Stimulated activated CD8-positive, alpha-beta memory T cell treated with anti-CD3 and anti-CD28 coated beads, Interleukin-15, amount 100 ng/mL, for 4 hours (primary cell): ENCODE data around the gene ATP8A1.
A peak's percentile ranks its signal among the peaks of the same experiment; 100 is the strongest.
"Not testable (repeated sequence)": the region's sequence is repeated elsewhere in the genome, so short reads cannot be mapped to it uniquely, and the experiment has no call there.

Source experiments
- DNase-seq, 2 donors: peaks; one replicate each; pipeline ENCODE4 v3.0.0-alpha.2; 2020; ENCODE audit warnings: low read depth in 2 of 2

Gene ATP8A1

GRCh38 chr4:42656944-42657792 lies at the start of gene ATP8A1:
ATP8A1 (minus strand) TSS chr4:42657105; CDS start chr4:42656873, 232 bp downstream.
- DNase-seq: peak; percentile 83 to 96

DNA sequence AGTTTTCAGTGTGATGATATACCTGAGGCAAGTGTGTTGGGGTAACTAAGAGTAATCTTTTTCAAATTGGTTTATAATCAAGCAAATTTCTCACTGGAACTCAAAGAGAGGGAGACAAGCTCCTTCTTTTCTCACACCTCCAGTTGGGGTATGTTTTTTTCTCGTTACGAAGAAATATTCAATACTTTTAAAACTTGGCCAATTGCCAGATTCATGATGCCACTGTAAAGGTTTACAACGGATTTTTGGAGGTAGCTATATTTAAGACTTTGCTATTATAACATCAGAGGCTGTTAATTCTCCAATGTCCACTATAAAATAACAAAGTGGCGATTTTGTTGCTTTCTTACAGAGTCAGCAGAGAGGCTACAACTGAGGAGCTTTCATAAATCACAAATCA lies 49.2 kb upstream of the ATP8A1 start:
- no peak for DNase-seq

- no peak for DNase-seq
These were observed 46.9 kb upstream of the ATP8A1 start for GRCh38 chr4:42703813-42704212.

GRCh38 chr4:42702895-42703294 lies 46.0 kb upstream of the ATP8A1 start:
- DNase-seq: no peak

DNA sequence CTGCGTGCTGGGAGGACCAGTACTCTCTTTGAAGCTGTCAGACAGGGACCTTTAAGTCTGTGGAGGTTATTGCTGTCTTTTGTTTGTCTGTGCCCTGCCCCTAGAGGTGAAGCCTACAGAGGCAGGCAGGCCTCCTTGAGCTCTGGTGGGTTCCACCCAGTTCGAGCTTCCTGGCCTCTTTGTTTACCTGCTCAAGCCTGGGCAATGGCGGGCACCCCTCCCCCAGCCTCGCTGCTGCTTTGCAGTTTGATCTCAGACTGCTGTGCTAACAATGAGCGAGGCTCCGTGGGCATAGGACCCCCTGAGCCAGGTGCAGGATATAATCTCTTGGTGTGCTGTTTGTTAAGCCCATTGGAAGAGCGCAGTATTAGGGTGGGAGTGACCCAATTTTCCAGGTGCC lies 44.9 kb upstream of the ATP8A1 start:
- DNase-seq: not testable (repeated sequence)

GRCh38 chr4:42690537-42690936 lies 33.6 kb upstream of the ATP8A1 start:
- no peak for DNase-seq

DNA sequence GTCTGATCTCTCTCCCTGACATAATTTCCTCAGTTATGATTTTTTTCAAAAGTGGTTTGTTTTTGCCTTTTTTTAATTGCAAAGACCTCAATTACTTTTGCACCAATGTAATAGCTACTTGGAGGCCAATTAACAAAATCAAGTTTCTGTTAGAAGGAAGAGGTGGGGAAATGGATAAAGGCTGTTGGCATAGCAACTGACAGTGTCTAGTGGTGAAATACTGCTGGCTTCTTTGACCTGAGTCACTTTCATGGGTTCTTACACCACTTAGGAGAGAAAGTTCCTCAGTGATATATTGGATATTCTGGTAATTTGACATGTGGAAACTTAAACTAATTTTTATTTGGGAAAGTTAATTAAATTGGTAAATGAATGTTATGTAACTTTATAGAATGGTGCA lies 26.5 kb upstream of the ATP8A1 start:
- no peak for DNase-seq

- no peak for DNase-seq
These were observed 21.6 kb upstream of the ATP8A1 start for GRCh38 chr4:42678512-42678911.

DNA sequence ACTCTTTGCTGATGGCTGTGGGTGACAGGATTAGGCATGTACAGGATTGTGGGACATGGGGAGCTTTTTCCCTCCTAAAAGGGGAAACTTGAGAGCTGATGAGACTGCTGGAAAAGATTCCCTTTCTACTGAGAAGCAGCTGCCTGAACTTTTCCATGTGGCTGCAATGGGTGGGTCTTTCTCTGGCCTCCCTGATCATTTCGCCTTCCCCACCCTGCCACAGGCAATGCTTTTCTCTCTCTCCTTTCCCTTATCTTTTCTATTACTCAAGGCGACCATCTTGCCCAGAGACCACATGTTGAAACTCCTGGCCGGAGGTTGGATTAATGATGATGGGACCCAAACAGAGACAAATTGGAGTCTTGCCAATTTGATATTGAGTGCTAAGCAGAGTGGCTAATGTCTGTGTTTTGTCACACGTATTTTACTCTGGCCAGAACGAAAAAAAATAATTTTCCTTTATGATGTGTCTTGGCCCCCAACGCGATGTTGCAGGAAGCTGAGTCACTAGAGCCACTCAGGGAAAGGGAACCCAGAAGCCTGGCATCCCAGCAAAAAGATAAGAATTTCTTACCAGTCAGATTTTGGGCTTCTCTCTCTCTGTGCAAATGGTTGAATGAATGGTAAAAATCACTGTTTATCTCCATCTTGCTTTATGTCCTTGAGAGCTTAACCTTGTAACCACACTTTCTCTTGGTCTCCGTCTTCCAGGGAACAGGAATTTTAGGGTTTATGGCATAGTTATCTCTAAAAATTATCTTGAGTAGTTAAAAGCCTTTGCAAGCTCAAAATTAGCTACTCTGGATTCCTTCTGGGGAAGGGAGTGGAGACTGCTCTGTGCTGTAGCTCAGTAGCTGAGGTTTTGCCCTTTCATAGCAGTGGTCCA lies 19.4 kb upstream of the ATP8A1 start:
- DNase-seq: no peak

DNA sequence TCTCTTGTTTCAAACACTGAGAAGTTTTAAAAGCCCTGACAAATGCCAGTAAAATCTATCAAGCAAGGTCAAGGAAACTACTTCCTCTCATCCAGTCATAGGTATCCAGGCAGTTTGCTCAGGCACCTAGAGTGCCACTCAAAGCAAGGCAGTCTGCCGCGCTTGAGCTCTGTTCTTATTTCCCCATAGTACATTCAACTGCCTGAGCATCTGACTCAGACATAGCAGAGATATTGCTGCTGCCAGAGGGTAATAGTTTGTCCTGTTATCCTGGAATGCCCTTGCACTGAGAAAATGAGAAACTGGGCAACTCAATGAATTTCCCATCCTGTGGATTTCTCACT lies 16.1 kb upstream of the ATP8A1 start:
- no peak for DNase-seq

DNA sequence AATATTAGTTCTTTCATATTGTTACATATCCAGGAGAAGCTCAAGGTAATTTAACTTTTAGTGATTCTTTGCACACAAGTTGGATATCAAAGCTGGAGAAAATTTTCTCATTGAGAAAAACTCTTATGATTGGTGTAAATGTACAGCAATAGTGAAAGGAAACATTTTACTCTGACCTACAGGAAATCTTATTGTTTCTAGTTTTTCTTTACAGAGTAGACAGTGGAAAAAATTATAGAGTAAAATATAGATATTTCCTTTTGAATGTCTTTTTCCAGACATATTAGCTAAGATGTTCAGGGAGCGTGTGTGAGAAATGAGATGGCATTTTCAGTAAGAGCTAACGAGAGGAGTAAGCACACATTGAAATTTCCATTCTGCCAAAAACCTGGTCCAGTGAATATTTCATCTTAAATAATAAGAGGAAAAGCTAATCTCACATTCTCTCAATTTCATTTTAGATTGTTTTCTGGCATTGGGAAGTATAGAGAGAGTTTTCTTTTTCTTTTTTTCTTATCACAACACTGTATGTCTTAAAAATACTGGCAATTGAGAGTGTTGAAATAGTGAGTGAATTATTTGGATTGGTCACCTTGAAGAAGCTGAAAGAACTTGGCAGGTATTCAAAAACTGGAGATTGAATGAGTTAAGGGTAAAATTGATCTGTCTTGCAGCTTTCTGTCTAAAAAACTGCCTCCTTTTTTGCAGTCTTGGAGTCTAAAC lies 15.6 kb upstream of the ATP8A1 start:
- DNase-seq: no peak

DNA sequence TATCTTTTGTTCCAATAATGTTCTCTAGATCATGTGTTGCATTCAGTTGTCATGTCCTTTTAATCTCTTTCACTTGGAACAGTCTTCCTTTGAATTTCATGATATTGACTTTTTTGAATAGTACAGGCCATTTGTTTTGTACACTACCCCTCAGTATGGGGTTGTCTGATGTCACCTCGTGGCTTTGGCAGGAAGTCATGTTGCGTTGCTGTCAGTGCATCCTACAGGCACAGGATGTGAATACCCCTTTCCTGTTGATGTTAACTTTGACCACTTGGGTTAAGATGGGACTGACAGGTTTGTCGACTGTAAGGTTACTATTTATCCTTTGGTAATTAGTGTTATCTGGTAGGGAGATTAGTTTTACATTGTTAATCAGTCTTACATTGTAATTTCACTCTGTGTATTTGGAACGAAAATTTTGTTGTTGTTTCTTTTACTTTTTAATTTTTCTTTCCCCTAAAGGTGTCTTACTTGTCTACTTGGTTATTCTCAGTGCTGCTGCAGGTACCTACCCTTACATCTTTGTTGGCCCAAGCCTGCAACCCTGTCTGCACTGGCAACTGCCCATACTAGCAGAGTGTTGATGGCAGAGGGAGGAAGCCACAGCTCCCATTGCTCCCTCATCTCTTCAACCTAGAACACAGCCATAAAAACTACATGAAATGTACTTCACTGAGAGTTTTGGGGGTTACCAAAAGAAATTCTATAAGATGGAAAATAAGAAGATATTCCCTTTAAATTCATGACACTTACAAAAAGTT lies 14.7 kb upstream of the ATP8A1 start:
- DNase-seq: peak in 1 of 2 donors; percentile 21

DNA sequence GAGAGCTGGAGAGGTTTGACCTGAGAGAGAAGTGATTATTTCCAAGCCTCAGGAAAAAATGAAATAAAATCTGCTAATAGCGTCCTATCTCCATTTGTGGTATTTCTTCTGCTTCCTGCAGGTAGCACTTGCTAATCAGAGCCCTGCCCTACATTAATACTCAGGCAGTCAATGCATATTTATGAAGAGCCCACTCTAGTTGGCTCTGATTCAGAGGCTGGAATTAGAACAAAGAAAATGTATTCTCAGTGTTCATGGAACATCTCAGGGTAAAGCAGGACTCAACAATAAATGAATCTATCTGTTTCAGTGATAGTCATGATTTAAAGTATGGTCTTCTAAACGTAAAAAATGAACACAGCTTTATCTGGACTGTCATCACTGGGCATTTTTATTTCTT lies 1.4 kb upstream of the ATP8A1 start:
- no peak for DNase-seq

- no peak for DNase-seq
These were observed 294 bp downstream of the ATP8A1 start for GRCh38 chr4:42656679-42656943.

DNA sequence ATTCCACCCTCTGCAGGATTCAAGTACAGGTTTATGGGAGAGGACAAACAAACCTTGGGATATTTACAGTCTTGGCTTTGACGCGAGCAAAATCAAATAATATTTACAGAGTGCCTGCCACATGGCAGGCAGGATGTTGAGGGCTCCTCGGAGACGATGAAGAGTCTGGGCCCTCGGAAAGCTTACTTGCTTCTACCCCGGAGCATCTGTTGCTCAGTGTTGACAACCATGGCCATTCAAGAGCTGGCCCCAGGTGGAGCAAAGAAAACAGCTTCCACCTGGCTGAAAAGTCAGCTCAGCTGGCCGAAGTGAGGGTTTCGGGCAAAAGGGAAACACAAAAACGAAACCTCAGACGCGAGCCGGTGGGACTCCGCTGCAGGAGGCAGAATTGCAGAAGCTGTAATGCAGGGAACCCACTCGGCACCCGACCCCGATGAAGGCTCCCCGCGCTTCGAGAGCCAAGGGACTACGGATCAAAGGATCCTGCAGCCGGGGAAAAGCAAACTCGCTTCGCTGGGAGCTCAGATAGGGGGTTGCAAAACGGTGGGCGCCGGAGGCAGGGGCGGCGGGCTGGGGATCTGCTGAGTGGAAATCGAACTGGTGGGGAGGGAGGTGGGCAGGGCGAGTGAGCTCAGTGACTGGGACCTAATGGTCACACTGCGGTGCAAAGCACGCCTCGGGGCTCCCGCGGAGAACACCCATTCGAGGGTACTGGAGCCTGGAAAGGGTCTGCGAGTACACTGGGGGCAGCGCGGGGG lies 805 bp downstream of the ATP8A1 start:
- DNase-seq: peak in 1 of 2 donors; percentile 23

DNA sequence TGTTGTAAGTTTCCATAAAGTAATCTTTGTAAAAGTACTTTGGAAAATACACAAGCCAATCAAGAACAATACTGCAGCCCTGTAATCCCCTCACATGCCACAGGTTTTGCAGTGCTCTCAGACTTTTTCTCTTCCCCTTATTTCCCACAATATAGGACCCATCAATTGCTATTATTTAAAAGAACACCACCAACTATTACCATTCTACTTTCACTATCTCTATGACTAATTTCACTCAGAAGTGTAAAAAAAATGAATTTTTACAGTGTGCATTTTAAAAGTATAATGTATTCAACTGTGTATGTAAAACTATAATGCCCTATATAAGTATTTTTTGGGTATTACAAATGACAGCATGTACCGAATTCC lies 1.7 kb downstream of the ATP8A1 start:
- DNase-seq: no peak

DNA sequence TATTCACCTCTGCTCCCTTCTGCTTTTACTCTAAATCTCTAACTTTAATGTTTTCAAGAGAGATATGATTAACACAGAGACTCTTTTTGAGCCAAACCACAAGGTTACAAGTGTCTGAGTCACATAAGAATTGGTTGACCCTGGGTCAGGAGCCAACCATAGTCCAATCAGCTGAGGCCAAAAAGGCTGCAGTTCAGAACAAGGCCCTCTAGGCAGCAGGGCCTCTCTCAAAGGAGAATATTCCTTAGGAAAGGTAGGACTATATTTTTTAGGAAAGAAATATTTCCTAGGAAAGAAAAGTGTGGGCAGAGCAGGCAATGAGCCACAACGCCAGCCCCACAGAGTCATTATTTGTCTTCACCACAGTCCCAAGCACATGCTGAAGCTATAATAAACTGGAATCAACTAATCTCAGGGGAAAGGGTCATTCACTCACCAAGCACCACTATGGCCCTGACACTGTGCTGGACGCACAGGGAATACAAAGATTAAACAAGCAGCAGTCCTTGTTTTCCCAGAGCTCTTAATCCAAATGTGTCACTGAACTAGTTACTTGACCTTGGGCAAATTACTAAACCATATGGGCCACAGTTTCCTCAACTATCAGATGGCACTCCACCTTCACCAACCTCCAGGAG lies 2.2 kb downstream of the ATP8A1 start:
- no peak for DNase-seq

GRCh38 chr4:42653626-42654560 lies 3.0 kb downstream of the ATP8A1 start:
- no peak for DNase-seq

- not testable (repeated sequence) for DNase-seq
These were observed 4.2 kb downstream of the ATP8A1 start for GRCh38 chr4:42652529-42653231.
